Parathyroid adenoma (tissue), 2 donors: ENCODE measurements around the gene TACC2.

Experiments used
- H2AFZ ChIP-seq: fragments of 300-600 bp; sonication (generic); one replicate; pipeline ENCODE4 v1.7.0; 2017; ENCODE audit warnings: antibody characterized with exemption, mild to moderate bottlenecking
- H3K27ac ChIP-seq: fragments of 300-600 bp; sonication (generic); one replicate; pipeline ENCODE4 v1.7.0; 2017
- H3K27me3 ChIP-seq: fragments of 300-600 bp; sonication (generic); one replicate; pipeline ENCODE4 v1.7.0; 2017; ENCODE audit warnings: low read length; ENCODE audit not compliant: control insufficient read depth, insufficient read depth
- H3K36me3 ChIP-seq: fragments of 300-600 bp; sonication (generic); one replicate; pipeline ENCODE4 v1.7.0; 2017; ENCODE audit warnings: low read length; ENCODE audit not compliant: control insufficient read depth, insufficient read depth
- H3K4me1 ChIP-seq: fragments of 300-600 bp; sonication (generic); one replicate; pipeline ENCODE4 v1.7.0; 2017; ENCODE audit warnings: control low read depth
- H3K4me2 ChIP-seq: fragments of 300-600 bp; sonication (generic); one replicate; pipeline ENCODE4 v1.7.0; 2017; ENCODE audit warnings: low read length
- H3K4me3 ChIP-seq: fragments of 300-600 bp; sonication (generic); one replicate; pipeline ENCODE4 v1.7.0; 2017; ENCODE audit warnings: low read depth, low read length
- H3K79me2 ChIP-seq: fragments of 300-600 bp; sonication (generic); one replicate; pipeline ENCODE4 v1.7.0; 2017; ENCODE audit warnings: control low read depth
- H3K9ac ChIP-seq: fragments of 300-600 bp; sonication (generic); one replicate; pipeline ENCODE4 v1.7.0; 2017; ENCODE audit warnings: mild to moderate bottlenecking
- H3K9me3 ChIP-seq: fragments of 300-600 bp; sonication (generic); one replicate; pipeline ENCODE4 v1.7.0; 2017; ENCODE audit warnings: low read length; ENCODE audit not compliant: control insufficient read depth
- CTCF ChIP-seq: fragments of 300-600 bp; sonication (generic); IDR thresholded peaks from one replicate; pipeline ENCODE4 v1.7.0; 2017; ENCODE audit warnings: antibody characterized with exemption, mild to moderate bottlenecking
- donor health status: primary hyperparathyroidism.

The TACC2 gene

GRCh38 chr10:122157451-122157850, 168.5 kb downstream of the TACC2 start:
- no peak overlapping the region for H3K4me3 ChIP-seq
- no peak overlapping the region for H3K4me2 ChIP-seq
- no peaks in the 10 kb centered on the region for H3K9me3 ChIP-seq
- no peaks in the 10 kb centered on the region for H3K79me2 ChIP-seq
- H3K27me3 ChIP-seq = no peaks in the 10 kb centered on the region
- TF ChIP-seq CTCF = no peak
- H3K27ac ChIP-seq = no peak overlapping the region
- peaks cover 27% of the 10 kb centered on the region for H3K4me1 ChIP-seq
- H3K9ac ChIP-seq = no peak overlapping the region
- no peak overlapping the region for H2AFZ ChIP-seq
- no peaks in the 10 kb centered on the region for H3K36me3 ChIP-seq

GRCh38 chr10:122158362-122158761, 169.4 kb downstream of the TACC2 start:
- Histone ChIP-seq H3K9me3 (no peaks in the 10 kb centered on the region), H3K4me3 (no peak overlapping the region), H2AFZ (no peak overlapping the region), H3K27ac (no peak overlapping the region), H3K27me3 (no peaks in the 10 kb centered on the region), H3K79me2 (peaks cover 2% of the 10 kb centered on the region), H3K9ac (no peak overlapping the region), H3K36me3 (no peaks in the 10 kb centered on the region), H3K4me2 (no peak overlapping the region), H3K4me1 (peaks cover 22% of the 10 kb centered on the region)
- no peak for TF ChIP-seq CTCF

GRCh38 chr10:122159141-122159970, 170.4 kb downstream of the TACC2 start:
- Histone ChIP-seq H2AFZ (no peak overlapping the region), H3K9me3 (no peaks in the 10 kb centered on the region), H3K4me1 (peaks cover 12% of the 10 kb centered on the region), H3K27ac (no peak overlapping the region), H3K4me2 (no peak overlapping the region), H3K36me3 (no peaks in the 10 kb centered on the region), H3K79me2 (peaks cover 7% of the 10 kb centered on the region), H3K4me3 (no peak overlapping the region), H3K27me3 (no peaks in the 10 kb centered on the region), H3K9ac (no peak overlapping the region)
- TF ChIP-seq CTCF = no peak

GRCh38 chr10:122161795-122162194, 172.8 kb downstream of the TACC2 start:
- Histone ChIP-seq H3K9ac (no peak overlapping the region), H3K4me1 (peaks cover 3% of the 10 kb centered on the region), H2AFZ (no peak overlapping the region), H3K27ac (no peak overlapping the region), H3K79me2 (peaks cover 17% of the 10 kb centered on the region), H3K9me3 (no peaks in the 10 kb centered on the region), H3K27me3 (no peaks in the 10 kb centered on the region), H3K4me3 (no peak overlapping the region), H3K4me2 (no peak overlapping the region), H3K36me3 (no peaks in the 10 kb centered on the region)
- TF ChIP-seq CTCF = no peak

GRCh38 chr10:122162671-122163173, 173.8 kb downstream of the TACC2 start:
- Histone ChIP-seq H3K4me3 (no peak overlapping the region), H3K9me3 (no peaks in the 10 kb centered on the region), H3K4me1 (peaks cover 3% of the 10 kb centered on the region), H3K9ac (no peak overlapping the region), H2AFZ (no peak overlapping the region), H3K36me3 (no peaks in the 10 kb centered on the region), H3K79me2 (peaks cover 17% of the 10 kb centered on the region), H3K4me2 (no peak overlapping the region), H3K27ac (no peak overlapping the region), H3K27me3 (no peaks in the 10 kb centered on the region)
- no peak for TF ChIP-seq CTCF
